HepG2 (cell line): ENCODE measurements around the gene CACNA1D. TPM values are rescaled to one million over a fixed set of nuclear protein-coding genes. Genes with fewer than 3 reads are reported as not detected.
A peak's percentile ranks its signal among the peaks of the same experiment; 100 is the strongest.

Source experiments
- ARNT2 ChIP-seq: sonication (generic); formaldehyde crosslinking; IDR thresholded peaks from 2 replicates; pipeline ENCODE4 v1.8.0; 2022; ENCODE audit warnings: mild to moderate bottlenecking, low read depth, missing genetic modification reagents, moderate library complexity
- ARNTL ChIP-seq: sonication (generic); formaldehyde crosslinking; IDR thresholded peaks from 2 replicates; pipeline ENCODE4 v1.4.0; 2020; ENCODE audit warnings: mild to moderate bottlenecking, missing genetic modification reagents
- ETV5 ChIP-seq: IDR thresholded peaks from 2 replicates; pipeline ENCODE4 v1.6.1; 2018; ENCODE audit warnings: missing biosample characterization, missing genetic modification reagents, inconsistent platforms, borderline replicate concordance
- FOXA3 ChIP-seq: IDR thresholded peaks from 2 replicates; pipeline ENCODE4 v1.6.1; 2016; ENCODE audit warnings: missing genetic modification reagents, missing compliant biosample characterization
- HMG20A ChIP-seq: IDR thresholded peaks from 2 replicates; pipeline ENCODE4 v1.6.1; 2016; ENCODE audit warnings: borderline replicate concordance
- IRF2 ChIP-seq: IDR thresholded peaks from 2 replicates; pipeline ENCODE4 v1.6.1; 2018; ENCODE audit warnings: missing genetic modification reagents, missing compliant biosample characterization
- KDM3A ChIP-seq: IDR thresholded peaks from 2 replicates; pipeline ENCODE4 v1.6.1; 2018; ENCODE audit warnings: low read depth, missing compliant biosample characterization
- MAF1 ChIP-seq: sonication (generic); formaldehyde crosslinking; IDR thresholded peaks from 2 replicates; pipeline ENCODE4 v1.5.0; 2020; ENCODE audit warnings: missing genetic modification reagents, borderline replicate concordance
- MIER3 ChIP-seq: IDR thresholded peaks from 2 replicates; pipeline ENCODE4 v1.6.1; 2016; ENCODE audit warnings: missing compliant biosample characterization, borderline replicate concordance
- PCBP2 ChIP-seq: fragments of 200-400 bp; formaldehyde crosslinking; optimal IDR thresholded peaks from 2 replicates; pipeline ENCODE3; 2018; ENCODE audit warnings: low read length, low read depth; ENCODE audit not compliant: poor library complexity, severe bottlenecking
- SNAI1 ChIP-seq: sonication (generic); formaldehyde crosslinking; IDR thresholded peaks from 2 replicates; pipeline ENCODE4 v1.5.0; 2020; ENCODE audit warnings: mild to moderate bottlenecking, missing genetic modification reagents, borderline replicate concordance
- SRSF4 ChIP-seq: fragments of 200-400 bp; formaldehyde crosslinking; IDR thresholded peaks from one replicate; pipeline ENCODE4 v1.6.1; 2018; ENCODE audit warnings: mild to moderate bottlenecking, low read depth, low read length, moderate library complexity; ENCODE audit not compliant: poor library complexity, severe bottlenecking
- TBL1XR1 ChIP-seq: fragments of 150-350 bp; IDR thresholded peaks from 2 replicates; pipeline ENCODE4 v1.6.1; 2014; ENCODE audit warnings: borderline replicate concordance, low read length; ENCODE audit not compliant: partially characterized antibody
- TOE1 ChIP-seq: sonication (generic); formaldehyde crosslinking; IDR thresholded peaks from 2 replicates; pipeline ENCODE4 v1.4.0; 2020; ENCODE audit warnings: mild to moderate bottlenecking, missing genetic modification reagents
- YY1 ChIP-seq: IDR thresholded peaks from 2 replicates; pipeline ENCODE4 v1.6.1; 2011; ENCODE audit warnings: low read length, low read depth, moderate library complexity, mild to moderate bottlenecking; ENCODE audit not compliant: insufficient read depth, insufficient replicate concordance
- ZC3H4 ChIP-seq: sonication (generic); formaldehyde crosslinking; IDR thresholded peaks from 2 replicates; pipeline ENCODE4 v1.4.0; 2020; ENCODE audit warnings: missing genetic modification reagents, borderline replicate concordance
- ZKSCAN1 ChIP-seq: fragments of 150-350 bp; IDR thresholded peaks from 2 replicates; pipeline ENCODE4 v1.6.1; 2014; ENCODE audit warnings: low read length
- ZNF329 ChIP-seq: sonication (generic); formaldehyde crosslinking; IDR thresholded peaks from 2 replicates; pipeline ENCODE4 v1.9.0; 2021; ENCODE audit warnings: low read depth, mild to moderate bottlenecking, missing genetic modification reagents
- ZNF512 ChIP-seq: sonication (generic); formaldehyde crosslinking; IDR thresholded peaks from 2 replicates; pipeline ENCODE4 v1.4.0; 2020; ENCODE audit warnings: mild to moderate bottlenecking, missing genetic modification reagents
- ZNF674 ChIP-seq: sonication (generic); formaldehyde crosslinking; IDR thresholded peaks from 2 replicates; pipeline ENCODE4 v1.5.0; 2020; ENCODE audit warnings: low read depth, mild to moderate bottlenecking, missing genetic modification reagents
- ZNF780A ChIP-seq: sonication (generic); formaldehyde crosslinking; IDR thresholded peaks from 2 replicates; pipeline ENCODE4 v1.8.0; 2022; ENCODE audit warnings: mild to moderate bottlenecking, missing genetic modification reagents, moderate library complexity
- polyA plus RNA-seq, 8 experiments: library from polyadenylated mRNA; depleted of rRNA in 3 of 8; stranded (reverse) in 7 of 8; unstranded in 1 of 8; fragments of >200 nt; fragmentation: Illumina TruSeq in 4 of 8; extraction: Trizol in 4 of 8; gene quantifications; 2 replicates each; pipeline versions ENCODE4 v1.2.1 to v1.2.3, GENCODE V29; 2011 to 2016; ENCODE audit warnings: low read depth in 4 of 8, missing spikeins in 1 of 8, mixed read lengths in 1 of 8; ENCODE audit not compliant: insufficient read depth in 1 of 8
- total RNA-seq, 5 experiments: library from RNA; depleted of rRNA; stranded (reverse); fragments of >200 nt; fragmentation: Illumina TruSeq; extraction: Trizol; gene quantifications; 2 replicates each; pipeline ENCODE4 v1.2.3, GENCODE V29; 2016; ENCODE audit warnings: low read depth in 1 of 5
- TF ChIP-seq, protein P1 (sequence below): sonication (generic); formaldehyde crosslinking; IDR thresholded peaks from 2 replicates; pipeline ENCODE4 v1.9.0; 2021; ENCODE audit warnings: missing genetic modification reagents, borderline replicate concordance
- TF ChIP-seq, protein P2 (sequence below): sonication (generic); formaldehyde crosslinking; IDR thresholded peaks from 2 replicates; pipeline ENCODE4 v1.5.0; 2020; ENCODE audit warnings: mild to moderate bottlenecking, missing genetic modification reagents, borderline replicate concordance

The CACNA1D gene
- total and polyA plus RNA-seq, 2 of the 13 experiments (the other 11 are each of a cell fraction or from before 2014, with no cell fraction given), result 0.26 to 0.38 TPM

- TF ChIP-seq SRSF4 (no peak), MAF1 (no peak), YY1 (no peak), ZNF780A (CRISPR knock-in tag) (no peak), TBL1XR1 (no peak), ZNF329 (CRISPR knock-in tag) (no peak), PCBP2 (no peak), ARNT2 (no peak), ETV5 (CRISPR knock-in tag) (no peak), ZC3H4 (CRISPR knock-in tag) (no peak), SNAI1 (no peak), ZNF512 (CRISPR knock-in tag) (no peak), KDM3A (CRISPR knock-in tag) (0 out of 2 replicates have a peak, but pooled peaks have one; percentile 16), ARNTL (CRISPR knock-in tag) (no peak), HMG20A (CRISPR knock-in tag) (peak; percentile 37; the same call in 1 of the 2 replicates), IRF2 (CRISPR knock-in tag) (no peak), FOXA3 (peak; percentile 22; the same call in 1 of the 2 replicates), ZNF674 (CRISPR knock-in tag) (no peak), ZKSCAN1 (no peak), MIER3 (CRISPR knock-in tag) (no peak), TOE1 (no peak)
- TF ChIP-seq, protein P1, sequence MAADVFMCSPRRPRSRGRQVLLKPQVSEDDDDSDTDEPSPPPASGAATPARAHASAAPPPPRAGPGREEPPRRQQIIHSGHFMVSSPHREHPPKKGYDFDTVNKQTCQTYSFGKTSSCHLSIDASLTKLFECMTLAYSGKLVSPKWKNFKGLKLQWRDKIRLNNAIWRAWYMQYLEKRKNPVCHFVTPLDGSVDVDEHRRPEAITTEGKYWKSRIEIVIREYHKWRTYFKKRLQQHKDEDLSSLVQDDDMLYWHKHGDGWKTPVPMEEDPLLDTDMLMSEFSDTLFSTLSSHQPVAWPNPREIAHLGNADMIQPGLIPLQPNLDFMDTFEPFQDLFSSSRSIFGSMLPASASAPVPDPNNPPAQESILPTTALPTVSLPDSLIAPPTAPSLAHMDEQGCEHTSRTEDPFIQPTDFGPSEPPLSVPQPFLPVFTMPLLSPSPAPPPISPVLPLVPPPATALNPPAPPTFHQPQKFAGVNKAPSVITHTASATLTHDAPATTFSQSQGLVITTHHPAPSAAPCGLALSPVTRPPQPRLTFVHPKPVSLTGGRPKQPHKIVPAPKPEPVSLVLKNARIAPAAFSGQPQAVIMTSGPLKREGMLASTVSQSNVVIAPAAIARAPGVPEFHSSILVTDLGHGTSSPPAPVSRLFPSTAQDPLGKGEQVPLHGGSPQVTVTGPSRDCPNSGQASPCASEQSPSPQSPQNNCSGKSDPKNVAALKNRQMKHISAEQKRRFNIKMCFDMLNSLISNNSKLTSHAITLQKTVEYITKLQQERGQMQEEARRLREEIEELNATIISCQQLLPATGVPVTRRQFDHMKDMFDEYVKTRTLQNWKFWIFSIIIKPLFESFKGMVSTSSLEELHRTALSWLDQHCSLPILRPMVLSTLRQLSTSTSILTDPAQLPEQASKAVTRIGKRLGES (CRISPR knock-in tag), result no peak
- TF ChIP-seq, protein P2, sequence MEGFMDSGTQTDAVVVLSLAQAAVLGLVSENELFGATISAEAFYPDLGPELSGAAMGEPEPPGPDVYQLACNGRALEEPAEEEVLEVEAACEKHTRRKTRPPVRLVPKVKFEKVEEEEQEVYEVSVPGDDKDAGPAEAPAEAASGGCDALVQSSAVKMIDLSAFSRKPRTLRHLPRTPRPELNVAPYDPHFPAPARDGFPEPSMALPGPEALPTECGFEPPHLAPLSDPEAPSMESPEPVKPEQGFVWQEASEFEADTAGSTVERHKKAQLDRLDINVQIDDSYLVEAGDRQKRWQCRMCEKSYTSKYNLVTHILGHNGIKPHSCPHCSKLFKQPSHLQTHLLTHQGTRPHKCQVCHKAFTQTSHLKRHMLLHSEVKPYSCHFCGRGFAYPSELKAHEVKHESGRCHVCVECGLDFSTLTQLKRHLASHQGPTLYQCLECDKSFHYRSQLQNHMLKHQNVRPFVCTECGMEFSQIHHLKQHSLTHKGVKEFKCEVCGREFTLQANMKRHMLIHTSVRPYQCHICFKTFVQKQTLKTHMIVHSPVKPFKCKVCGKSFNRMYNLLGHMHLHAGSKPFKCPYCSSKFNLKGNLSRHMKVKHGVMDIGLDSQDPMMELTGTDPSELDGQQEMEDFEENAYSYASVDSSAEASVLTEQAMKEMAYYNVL (CRISPR knock-in tag), result no peak
Measured at GRCh38 chr3:53818221-53819162, 324.1 kb downstream of the CACNA1D start (continued).
